H9 (cell line): ENCODE results near the gene TACR1. TPM values are rescaled to one million over a fixed set of nuclear protein-coding genes. Genes with fewer than 3 reads are reported as not detected.

Experiments
- DNase-seq: peaks from one replicate; pipeline ENCODE4 v3.0.0-alpha.2; 2017
- H2AFZ ChIP-seq: one replicate; pipeline ENCODE4 v1.6.1; 2013; ENCODE audit warnings: mild to moderate bottlenecking, low read length, control low read depth, moderate library complexity
- H2AK5ac ChIP-seq: 2 replicates; pipeline ENCODE4 v1.6.1; 2013; ENCODE audit warnings: low read length, control low read depth, mixed read lengths; ENCODE audit not compliant: insufficient read length
- H2BK120ac ChIP-seq: one replicate; pipeline ENCODE4 v1.6.1; 2013; ENCODE audit warnings: low read depth, mild to moderate bottlenecking, low read length, control low read depth, inconsistent platforms; ENCODE audit not compliant: poor library complexity, severe bottlenecking
- H2BK12ac ChIP-seq: 2 replicates; pipeline ENCODE4 v1.6.1; 2013; ENCODE audit warnings: low read length, control low read depth, mixed read lengths, low read depth; ENCODE audit not compliant: insufficient read length
- H2BK15ac ChIP-seq: 2 replicates; pipeline ENCODE4 v1.6.1; 2013; ENCODE audit warnings: low read depth, low read length, control low read depth
- H2BK20ac ChIP-seq: one replicate; pipeline ENCODE4 v1.6.1; 2013; ENCODE audit warnings: low read depth, mild to moderate bottlenecking, low read length, control low read depth, inconsistent platforms; ENCODE audit not compliant: poor library complexity, severe bottlenecking
- H2BK5ac ChIP-seq: 2 replicates; pipeline ENCODE4 v1.6.1; 2013; ENCODE audit warnings: low read length, control low read depth, mixed read lengths; ENCODE audit not compliant: insufficient read length
- H3K14ac ChIP-seq: 2 replicates; pipeline ENCODE4 v1.6.1; 2013; ENCODE audit warnings: low read length, control low read depth; ENCODE audit not compliant: insufficient read depth
- H3K18ac ChIP-seq: 2 replicates; pipeline ENCODE4 v1.6.1; 2013; ENCODE audit warnings: low read depth, mild to moderate bottlenecking, mixed read lengths, low read length, control low read depth; ENCODE audit not compliant: insufficient read length
- H3K23ac ChIP-seq: 2 replicates; pipeline ENCODE4 v1.6.1; 2013; ENCODE audit warnings: low read length, control low read depth, mixed read lengths, low read depth; ENCODE audit not compliant: insufficient read length
- H3K23me2 ChIP-seq: 2 replicates; pipeline ENCODE4 v1.6.1; 2013; ENCODE audit warnings: low read depth, mild to moderate bottlenecking, mixed read lengths, low read length, control low read depth; ENCODE audit not compliant: insufficient read length, poor library complexity, severe bottlenecking
- H3K27ac ChIP-seq: 2 replicates; pipeline ENCODE4 v1.5.1; 2013; ENCODE audit warnings: low read length, control low read depth, mixed read lengths, low read depth; ENCODE audit not compliant: insufficient read length
- H3K27me3 ChIP-seq: 2 replicates; pipeline ENCODE4 v1.6.1; 2013; ENCODE audit warnings: low read length, control low read depth, inconsistent platforms; ENCODE audit not compliant: insufficient read depth
- H3K4ac ChIP-seq: 2 replicates; pipeline ENCODE4 v1.6.1; 2013; ENCODE audit warnings: low read depth, mild to moderate bottlenecking, control low read depth, inconsistent platforms, low read length, moderate library complexity
- H3K4me1 ChIP-seq: 2 replicates; pipeline ENCODE4 v1.6.1; 2013; ENCODE audit warnings: low read length, control low read depth, inconsistent platforms; ENCODE audit not compliant: insufficient read depth
- H3K4me2 ChIP-seq: 2 replicates; pipeline ENCODE4 v1.6.1; 2013; ENCODE audit warnings: low read length, control low read depth, mixed read lengths; ENCODE audit not compliant: insufficient read length, insufficient read depth
- H3K56ac ChIP-seq: 2 replicates; pipeline ENCODE4 v1.6.1; 2013; ENCODE audit warnings: low read depth, mild to moderate bottlenecking, mixed read lengths, low read length, control low read depth; ENCODE audit not compliant: insufficient read length
- H3K79me1 ChIP-seq: 2 replicates; pipeline ENCODE4 v1.6.1; 2013; ENCODE audit warnings: low read depth, mild to moderate bottlenecking, moderate library complexity, low read length, control low read depth, inconsistent platforms; ENCODE audit not compliant: insufficient read depth, poor library complexity, severe bottlenecking
- H3K79me2 ChIP-seq: 2 replicates; pipeline ENCODE4 v1.6.1; 2013; ENCODE audit warnings: low read length, control low read depth, inconsistent platforms; ENCODE audit not compliant: insufficient read depth
- H3K9ac ChIP-seq: 2 replicates; pipeline ENCODE4 v1.6.1; 2013; ENCODE audit warnings: low read length, control low read depth, mixed read lengths; ENCODE audit not compliant: insufficient read length; ENCODE audit errors: extremely low read depth
- H3K9me3 ChIP-seq: one replicate; pipeline ENCODE4 v1.6.1; 2013; ENCODE audit warnings: low read depth, low read length, inconsistent platforms; ENCODE audit not compliant: control insufficient read depth
- H3T11ph ChIP-seq: one replicate; pipeline ENCODE4 v1.6.1; 2013; ENCODE audit warnings: mild to moderate bottlenecking, low read length, control low read depth, inconsistent platforms
- H4K20me1 ChIP-seq: one replicate; pipeline ENCODE4 v1.6.1; 2013; ENCODE audit not compliant: control insufficient read depth, insufficient read length, insufficient read depth
- H4K5ac ChIP-seq: 2 replicates; pipeline ENCODE4 v1.6.1; 2013; ENCODE audit warnings: low read depth, mild to moderate bottlenecking, mixed read lengths, low read length, control low read depth; ENCODE audit not compliant: insufficient read length
- H4K8ac ChIP-seq: replicated peaks from 2 replicates; pipeline ENCODE4 v1.6.1; 2013; ENCODE audit warnings: low read length, control low read depth, mixed read lengths, low read depth; ENCODE audit not compliant: insufficient read length
- H4K91ac ChIP-seq: 2 replicates; pipeline ENCODE4 v1.6.1; 2013; ENCODE audit warnings: low read depth, mild to moderate bottlenecking, moderate library complexity, mixed read lengths, low read length, control low read depth; ENCODE audit not compliant: insufficient read length
- H3K27ac Mint-ChIP-seq, 3 experiments: 2 replicates in 2 of 3; 3 replicates in 1 of 3; pipeline ENCODE4 v1.8.0; 2020 to 2021; ENCODE audit warnings: mixed read lengths in 3 of 3, mild to moderate bottlenecking in 1 of 3, moderate library complexity in 1 of 3
- H3K27me3 Mint-ChIP-seq: 2 replicates; pipeline ENCODE4 v1.8.0; 2021; ENCODE audit warnings: low read depth, mild to moderate bottlenecking, moderate library complexity, mixed read lengths
- H3K36me3 Mint-ChIP-seq, 3 experiments: 2 replicates in 2 of 3; 3 replicates in 1 of 3; pipeline ENCODE4 v1.8.0; 2020 to 2021; ENCODE audit warnings: low read depth in 3 of 3, mixed read lengths in 3 of 3; ENCODE audit not compliant: insufficient read depth in 1 of 3
- H3K4me1 Mint-ChIP-seq, 2 experiments: 2 replicates each; pipeline ENCODE4 v1.8.0; 2020; ENCODE audit warnings: mixed read lengths in 2 of 2
- H3K4me3 Mint-ChIP-seq, 2 experiments: 2 replicates in 1 of 2; 3 replicates in 1 of 2; pipeline ENCODE4 v1.8.0; 2020 to 2021; ENCODE audit warnings: mild to moderate bottlenecking in 2 of 2, mixed read lengths in 2 of 2, moderate library complexity in 1 of 2
- H3K9me3 Mint-ChIP-seq, 2 experiments: 2 replicates in 1 of 2; 3 replicates in 1 of 2; pipeline ENCODE4 v1.8.0; 2020; ENCODE audit warnings: mild to moderate bottlenecking in 2 of 2, mixed read lengths in 2 of 2, moderate library complexity in 1 of 2
- whole genome bisulfite sequencing: extraction: QIAGEN DNeasy Blood & Tissue Kit; methylation state at CpG from one replicate; pipeline ENCODE4 v1.1.7; 2013; ENCODE audit warnings: missing lambda C conversion rate, low lambda C conversion rate, mixed read lengths; ENCODE audit not compliant: insufficient read length; ENCODE audit errors: extremely low coverage; 5-methylcytosine and 5-hydroxymethylcytosine counted together
- total RNA-seq: library from RNA; stranded (reverse); gene quantifications from 2 replicates; pipeline ENCODE4 v1.2.1, GENCODE V29; 2021
- TF ChIP-seq, protein P1 (sequence below): fragments of 200-600 bp; sonication (generic); conservative IDR thresholded peaks from 3 replicates; pipeline ENCODE4 v1.8.0; 2021; ENCODE audit warnings: antibody characterized with exemption, mild to moderate bottlenecking

TACR1 gene
- total RNA-seq, 1 experiment from 2014 or later = 1.4 TPM

DNA sequence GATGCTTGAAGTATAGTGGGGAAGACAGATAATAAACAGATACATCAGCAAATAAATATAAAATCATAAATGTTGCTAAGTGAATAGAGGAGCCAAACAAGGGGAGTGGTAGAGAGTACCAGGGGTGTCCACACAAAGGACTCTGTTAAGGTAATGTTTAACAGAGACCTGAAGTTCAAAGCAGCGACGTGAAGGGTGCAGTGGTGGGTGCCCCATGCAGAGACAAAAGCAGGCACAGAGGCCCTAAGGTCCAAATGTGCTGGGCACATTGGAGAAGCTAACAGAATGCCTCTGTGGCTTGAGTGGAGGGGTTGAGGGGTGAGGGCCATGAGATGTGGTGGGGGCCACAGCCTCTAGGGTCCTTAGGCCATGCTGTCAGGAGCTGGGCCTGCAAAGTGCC, 131.8 kb downstream of the TACR1 start:
- no peak overlapping the region for H2BK5ac ChIP-seq
- no peak overlapping the region for H2BK15ac ChIP-seq
- H3K4me2 ChIP-seq = no peak overlapping the region
- no peak overlapping the region for H2AFZ ChIP-seq
- Mint-ChIP-seq H3K27me3 (peaks cover 1% of the 10 kb centered on the region; the same call in 1 of the 2 replicates), H3K27ac (0 out of 7 replicates have a peak overlapping the region, but pooled peaks of 1 of the 3 experiments have one; percentile 12), H3K4me1 (peaks cover 12 to 13% of the 10 kb centered on the region in 2 experiments), H3K36me3 (no peaks in the 10 kb centered on the region), H3K9me3 (no peaks in the 10 kb centered on the region), H3K4me3 (no peak overlapping the region)
- no peaks in the 10 kb centered on the region for H3K79me1 ChIP-seq
- peaks cover 2% of the 10 kb centered on the region; the same call in 1 of the 2 replicates for H3K4me1 ChIP-seq
- TF ChIP-seq, protein P1, sequence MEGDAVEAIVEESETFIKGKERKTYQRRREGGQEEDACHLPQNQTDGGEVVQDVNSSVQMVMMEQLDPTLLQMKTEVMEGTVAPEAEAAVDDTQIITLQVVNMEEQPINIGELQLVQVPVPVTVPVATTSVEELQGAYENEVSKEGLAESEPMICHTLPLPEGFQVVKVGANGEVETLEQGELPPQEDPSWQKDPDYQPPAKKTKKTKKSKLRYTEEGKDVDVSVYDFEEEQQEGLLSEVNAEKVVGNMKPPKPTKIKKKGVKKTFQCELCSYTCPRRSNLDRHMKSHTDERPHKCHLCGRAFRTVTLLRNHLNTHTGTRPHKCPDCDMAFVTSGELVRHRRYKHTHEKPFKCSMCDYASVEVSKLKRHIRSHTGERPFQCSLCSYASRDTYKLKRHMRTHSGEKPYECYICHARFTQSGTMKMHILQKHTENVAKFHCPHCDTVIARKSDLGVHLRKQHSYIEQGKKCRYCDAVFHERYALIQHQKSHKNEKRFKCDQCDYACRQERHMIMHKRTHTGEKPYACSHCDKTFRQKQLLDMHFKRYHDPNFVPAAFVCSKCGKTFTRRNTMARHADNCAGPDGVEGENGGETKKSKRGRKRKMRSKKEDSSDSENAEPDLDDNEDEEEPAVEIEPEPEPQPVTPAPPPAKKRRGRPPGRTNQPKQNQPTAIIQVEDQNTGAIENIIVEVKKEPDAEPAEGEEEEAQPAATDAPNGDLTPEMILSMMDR = no peak
- no peaks in the 10 kb centered on the region for H3K9me3 ChIP-seq
- H4K8ac ChIP-seq = no peak overlapping the region
- no peak overlapping the region for H2AK5ac ChIP-seq
- H3K23me2 ChIP-seq = no peaks in the 10 kb centered on the region
- no peak overlapping the region for H3K4ac ChIP-seq
- H3K27me3 ChIP-seq = no peaks in the 10 kb centered on the region
- no peaks in the 10 kb centered on the region for H4K20me1 ChIP-seq
- H3K79me2 ChIP-seq = no peaks in the 10 kb centered on the region
- H2BK12ac ChIP-seq = no peak overlapping the region
- no peak overlapping the region for H3T11ph ChIP-seq
- no peak overlapping the region for H2BK120ac ChIP-seq
- H3K27ac ChIP-seq = no peak overlapping the region
- no peak overlapping the region for H3K14ac ChIP-seq
- no peak for DNase-seq
- no peak overlapping the region for H4K91ac ChIP-seq
- no peak overlapping the region for H2BK20ac ChIP-seq
- H3K18ac ChIP-seq = no peak overlapping the region
- no peak overlapping the region for H3K23ac ChIP-seq
- no peak overlapping the region for H4K5ac ChIP-seq
- no peak overlapping the region for H3K9ac ChIP-seq
- WGBS = no CpG with 5 or more reads among the region's 2 CpGs
- no peak overlapping the region for H3K56ac ChIP-seq
